ENCODE results near the gene MAGEA6.
"Not testable (repeated sequence)": the region's sequence is repeated elsewhere in the genome, so short reads cannot be mapped to it uniquely, and the experiment has no call there.

MAGEA6 gene

GRCh38 chrX:152769549-152770289 lies at the start of gene MAGEA6:
Gene MAGEA6 (minus strand): TSS chrX:152769689. CDS start chrX:152767650, 2,039 bp downstream.
- DNase-seq (ENCODE audit: low read depth in 2 of 2) = not testable (repeated sequence)

GRCh38 chrX:152819266-152819665 lies 49.8 kb upstream of the MAGEA6 start:
- no peak for DNase-seq (ENCODE audit: low read depth in 2 of 2)

GRCh38 chrX:152818356-152818755 lies 48.9 kb upstream of the MAGEA6 start:
- no peak for DNase-seq (ENCODE audit: low read depth in 2 of 2)

- DNase-seq (ENCODE audit: low read depth in 2 of 2) = no peak
Observed at GRCh38 chrX:152817078-152817764, 47.7 kb upstream of the MAGEA6 start.

GRCh38 chrX:152814048-152814447 lies 44.6 kb upstream of the MAGEA6 start:
- DNase-seq (ENCODE audit: low read depth in 2 of 2) = no peak

- no peak for DNase-seq (ENCODE audit: low read depth in 2 of 2)
Observed at GRCh38 chrX:152813206-152813605, 43.7 kb upstream of the MAGEA6 start.

- DNase-seq (ENCODE audit: low read depth in 2 of 2) = no peak
Observed at GRCh38 chrX:152810403-152810802, 40.9 kb upstream of the MAGEA6 start.

- DNase-seq (ENCODE audit: low read depth in 2 of 2) = no peak
Observed at GRCh38 chrX:152806035-152806434, 36.5 kb upstream of the MAGEA6 start.

- no peak for DNase-seq (ENCODE audit: low read depth in 2 of 2)
Observed at GRCh38 chrX:152798945-152799344, 29.5 kb upstream of the MAGEA6 start.

GRCh38 chrX:152787062-152787461 lies 17.6 kb upstream of the MAGEA6 start:
- DNase-seq (ENCODE audit: low read depth in 2 of 2) = not testable (repeated sequence)

- not testable (repeated sequence) for DNase-seq (ENCODE audit: low read depth in 2 of 2)
Observed at GRCh38 chrX:152766562-152766961, 2.9 kb downstream of the MAGEA6 start.

- DNase-seq (ENCODE audit: low read depth in 2 of 2) = not testable (repeated sequence)
Observed at GRCh38 chrX:152761582-152761981, 7.9 kb downstream of the MAGEA6 start.

- not testable (repeated sequence) for DNase-seq (ENCODE audit: low read depth in 2 of 2)
Observed at GRCh38 chrX:152759544-152759943, 9.9 kb downstream of the MAGEA6 start.

- not testable (repeated sequence) for DNase-seq (ENCODE audit: low read depth in 2 of 2)
Observed at GRCh38 chrX:152758918-152759317, 10.6 kb downstream of the MAGEA6 start, which contains the start of gene CSAG3. Gene CSAG3 (plus strand): TSS chrX:152759218.

GRCh38 chrX:152754871-152755270 lies 14.6 kb downstream of the MAGEA6 start:
- DNase-seq (ENCODE audit: low read depth in 2 of 2) = not testable (repeated sequence)

GRCh38 chrX:152753686-152754650 lies 15.5 kb downstream of the MAGEA6 start, which contains the start of gene MAGEA2:
Gene MAGEA2 (minus strand): TSS chrX:152753842. CDS start chrX:152751363, 2,479 bp downstream.
- DNase-seq (ENCODE audit: low read depth in 2 of 2) = not testable (repeated sequence)

GRCh38 chrX:152738560-152738959 lies 30.9 kb downstream of the MAGEA6 start:
- DNase-seq (ENCODE audit: low read depth in 2 of 2) = no peak

- not testable (repeated sequence) for DNase-seq (ENCODE audit: low read depth in 2 of 2)
Observed at GRCh38 chrX:152736528-152736927, 33.0 kb downstream of the MAGEA6 start.

- DNase-seq (ENCODE audit: low read depth in 2 of 2) = no peak
Observed at GRCh38 chrX:152735860-152736511, 33.5 kb downstream of the MAGEA6 start.

GRCh38 chrX:152735101-152735500 lies 34.4 kb downstream of the MAGEA6 start:
- no peak for DNase-seq (ENCODE audit: low read depth in 2 of 2)

Data from stimulated activated CD4-positive, alpha-beta T cell treated with anti-CD3 and anti-CD28 coated beads, Interleukin-15, amount 100 ng/mL, for 48 hours (primary cell).